Duodenal mucosa (tissue), 2 donors: ENCODE data around the gene CIB2.

Source experiments
- H3K27ac ChIP-seq: one replicate; pipeline ENCODE4 v1.7.0; 2013; ENCODE audit warnings: low read depth, low read length
- H3K27me3 ChIP-seq, 2 donors: one replicate each; pipeline ENCODE4 v1.7.0; 2013; ENCODE audit warnings: low read length in 2 of 2, control low read depth in 1 of 2; ENCODE audit not compliant: insufficient read depth in 2 of 2, control insufficient read depth in 1 of 2
- H3K36me3 ChIP-seq, 2 donors: one replicate each; pipeline ENCODE4 v1.7.0; 2013; ENCODE audit warnings: low read length in 2 of 2, control low read depth in 1 of 2; ENCODE audit not compliant: insufficient read depth in 2 of 2, control insufficient read depth in 1 of 2
- H3K4me1 ChIP-seq, 2 donors: one replicate each; pipeline ENCODE4 v1.7.0; 2013; ENCODE audit warnings: low read length in 2 of 2, control low read depth in 1 of 2; ENCODE audit not compliant: insufficient read depth in 2 of 2, control insufficient read depth in 1 of 2
- H3K4me3 ChIP-seq, 2 donors: one replicate each; pipeline ENCODE4 v1.7.0; 2013; ENCODE audit warnings: low read length in 2 of 2, low read depth in 1 of 2
- H3K9ac ChIP-seq, 2 donors: one replicate each; pipeline ENCODE4 v1.7.0; 2013; ENCODE audit warnings: low read length in 2 of 2, low read depth in 1 of 2
- H3K9me3 ChIP-seq, 2 donors: one replicate each; pipeline ENCODE4 v1.7.0; 2013; ENCODE audit warnings: low read length in 2 of 2, control low read depth in 1 of 2; ENCODE audit not compliant: control insufficient read depth in 1 of 2

Gene CIB2

GRCh38 chr15:78130466-78131294, 565 bp downstream of the CIB2 start:
- Histone ChIP-seq H3K27ac (no peak overlapping the region), H3K9me3 (no peaks in the 10 kb centered on the region), H3K27me3 (no peaks in the 10 kb centered on the region), H3K4me1 (peaks cover 34 to 41% of the 10 kb centered on the region in 2 donors), H3K4me3 (peak overlapping the region; percentile 55 to 82), H3K9ac (peak overlapping the region in 1 of 2 donors; percentile 35), H3K36me3 (no peaks in the 10 kb centered on the region)

GRCh38 chr15:78129751-78130287, 1.4 kb downstream of the CIB2 start:
- no peaks in the 10 kb centered on the region for H3K9me3 ChIP-seq
- H3K9ac ChIP-seq: no peak overlapping the region
- H3K4me3 ChIP-seq: no peak overlapping the region
- H3K27me3 ChIP-seq: no peaks in the 10 kb centered on the region
- no peak overlapping the region for H3K27ac ChIP-seq
- peaks cover 34 to 41% of the 10 kb centered on the region in 2 donors for H3K4me1 ChIP-seq
- no peaks in the 10 kb centered on the region for H3K36me3 ChIP-seq

GRCh38 chr15:78129077-78129750, 2.0 kb downstream of the CIB2 start:
- Histone ChIP-seq H3K4me3 (no peak overlapping the region), H3K27ac (no peak overlapping the region), H3K4me1 (peaks cover 34 to 41% of the 10 kb centered on the region in 2 donors)

GRCh38 chr15:78127882-78128281, 3.4 kb downstream of the CIB2 start:
- Histone ChIP-seq H3K9ac (no peak overlapping the region), H3K36me3 (no peaks in the 10 kb centered on the region), H3K9me3 (no peaks in the 10 kb centered on the region), H3K4me3 (no peak overlapping the region), H3K4me1 (peaks cover 26 to 38% of the 10 kb centered on the region in 2 donors), H3K27ac (no peak overlapping the region), H3K27me3 (no peaks in the 10 kb centered on the region)

More at GRCh38 chr15:78129077-78129750, 2.0 kb downstream of the CIB2 start:
- Histone ChIP-seq H3K27me3 (no peaks in the 10 kb centered on the region), H3K36me3 (no peaks in the 10 kb centered on the region), H3K9ac (no peak overlapping the region), H3K9me3 (no peaks in the 10 kb centered on the region)

- Histone ChIP-seq H3K27ac (no peak overlapping the region), H3K4me3 (no peak overlapping the region), H3K9me3 (no peaks in the 10 kb centered on the region), H3K27me3 (no peaks in the 10 kb centered on the region), H3K4me1 (peaks cover 14 to 25% of the 10 kb centered on the region in 2 donors), H3K36me3 (no peaks in the 10 kb centered on the region), H3K9ac (no peak overlapping the region)
Measured at GRCh38 chr15:78125267-78125666, 6.0 kb downstream of the CIB2 start.

GRCh38 chr15:78120523-78120922, 10.7 kb downstream of the CIB2 start:
- no peaks in the 10 kb centered on the region for H3K4me1 ChIP-seq
- H3K27me3 ChIP-seq: no peaks in the 10 kb centered on the region
- no peaks in the 10 kb centered on the region for H3K36me3 ChIP-seq
- no peaks in the 10 kb centered on the region for H3K9me3 ChIP-seq
- no peak overlapping the region for H3K27ac ChIP-seq
- no peak overlapping the region for H3K4me3 ChIP-seq
- no peak overlapping the region for H3K9ac ChIP-seq

GRCh38 chr15:78112551-78112950, 18.7 kb downstream of the CIB2 start:
- Histone ChIP-seq H3K36me3 (no peaks in the 10 kb centered on the region), H3K9ac (no peak overlapping the region), H3K4me1 (no peaks in the 10 kb centered on the region), H3K4me3 (no peak overlapping the region), H3K9me3 (no peaks in the 10 kb centered on the region), H3K27ac (no peak overlapping the region), H3K27me3 (no peaks in the 10 kb centered on the region)

GRCh38 chr15:78111788-78112187, 19.5 kb downstream of the CIB2 start:
- H3K4me1 ChIP-seq: no peaks in the 10 kb centered on the region
- no peak overlapping the region for H3K4me3 ChIP-seq
- H3K9ac ChIP-seq: no peak overlapping the region
- no peaks in the 10 kb centered on the region for H3K36me3 ChIP-seq
- no peak overlapping the region for H3K27ac ChIP-seq
- no peaks in the 10 kb centered on the region for H3K9me3 ChIP-seq
- H3K27me3 ChIP-seq: no peaks in the 10 kb centered on the region

GRCh38 chr15:78110916-78111475, 20.2 kb downstream of the CIB2 start:
- no peak overlapping the region for H3K9ac ChIP-seq
- no peak overlapping the region for H3K4me3 ChIP-seq
- H3K36me3 ChIP-seq: no peaks in the 10 kb centered on the region
- no peak overlapping the region for H3K27ac ChIP-seq
- peaks cover under 1 to 3% of the 10 kb centered on the region in 2 donors for H3K4me1 ChIP-seq
- H3K27me3 ChIP-seq: no peaks in the 10 kb centered on the region
- H3K9me3 ChIP-seq: no peaks in the 10 kb centered on the region

GRCh38 chr15:78110096-78110495, 21.1 kb downstream of the CIB2 start:
- H3K27ac ChIP-seq: no peak overlapping the region
- no peaks in the 10 kb centered on the region for H3K27me3 ChIP-seq
- no peaks in the 10 kb centered on the region for H3K36me3 ChIP-seq
- H3K9ac ChIP-seq: no peak overlapping the region
- no peak overlapping the region for H3K4me3 ChIP-seq
- H3K9me3 ChIP-seq: no peaks in the 10 kb centered on the region
- peaks cover 10% of the 10 kb centered on the region in 2 donors for H3K4me1 ChIP-seq
